ENCODE results near the gene WDR53.

DNA sequence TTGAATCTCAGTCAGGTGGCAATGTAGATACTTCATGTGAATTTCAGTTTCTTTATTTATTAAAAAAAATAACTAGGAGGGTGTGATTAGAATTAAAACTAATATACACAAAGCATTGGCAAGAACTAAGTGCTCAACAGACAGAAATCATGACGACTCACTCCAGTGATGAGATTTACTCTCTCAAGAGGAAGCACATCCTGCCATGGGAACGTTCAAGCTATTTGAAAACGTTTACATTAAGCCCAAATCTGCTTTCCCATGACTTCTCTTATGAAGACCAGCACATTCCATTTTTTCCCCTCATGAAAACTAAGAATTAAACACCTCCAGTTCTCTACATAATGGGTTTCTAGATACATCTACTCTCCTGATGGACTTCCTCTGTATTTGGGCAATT is 8.5 kb downstream of the WDR53 start:
- TF ChIP-seq GABPA (IDR thresholded peaks at IDR 0.05; ENCODE audit: low read depth) (no peak), POLR2AphosphoS5 (IDR thresholded peaks at IDR 0.05; ENCODE audit: low read depth) (no peak)
- TF ChIP-seq, protein P1, sequence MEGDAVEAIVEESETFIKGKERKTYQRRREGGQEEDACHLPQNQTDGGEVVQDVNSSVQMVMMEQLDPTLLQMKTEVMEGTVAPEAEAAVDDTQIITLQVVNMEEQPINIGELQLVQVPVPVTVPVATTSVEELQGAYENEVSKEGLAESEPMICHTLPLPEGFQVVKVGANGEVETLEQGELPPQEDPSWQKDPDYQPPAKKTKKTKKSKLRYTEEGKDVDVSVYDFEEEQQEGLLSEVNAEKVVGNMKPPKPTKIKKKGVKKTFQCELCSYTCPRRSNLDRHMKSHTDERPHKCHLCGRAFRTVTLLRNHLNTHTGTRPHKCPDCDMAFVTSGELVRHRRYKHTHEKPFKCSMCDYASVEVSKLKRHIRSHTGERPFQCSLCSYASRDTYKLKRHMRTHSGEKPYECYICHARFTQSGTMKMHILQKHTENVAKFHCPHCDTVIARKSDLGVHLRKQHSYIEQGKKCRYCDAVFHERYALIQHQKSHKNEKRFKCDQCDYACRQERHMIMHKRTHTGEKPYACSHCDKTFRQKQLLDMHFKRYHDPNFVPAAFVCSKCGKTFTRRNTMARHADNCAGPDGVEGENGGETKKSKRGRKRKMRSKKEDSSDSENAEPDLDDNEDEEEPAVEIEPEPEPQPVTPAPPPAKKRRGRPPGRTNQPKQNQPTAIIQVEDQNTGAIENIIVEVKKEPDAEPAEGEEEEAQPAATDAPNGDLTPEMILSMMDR (IDR thresholded peaks at IDR 0.05; ENCODE audit: insufficient read depth, low read length) = no peak
